HepG2 (cell line): Measurements from ENCODE around the gene ARMC8. TPM values are rescaled to one million over a fixed set of nuclear protein-coding genes. Genes with fewer than 3 reads are reported as not detected.
"Not testable (repeated sequence)": the region's sequence is repeated elsewhere in the genome, so short reads cannot be mapped to it uniquely, and the experiment has no call there.

Experiments
- ATAC-seq: fragments of 200-7000 bp; cut with Tn5 transposase; 3 replicates; pipeline ENCODE4 v1.9.1; 2020; ENCODE audit warnings: mild to moderate bottlenecking, moderate library complexity
- BruUV-seq: library from RNA; stranded (reverse); fragments of 400-500 nt; replicated peaks from 2 replicates; lab custom pipeline; 2021; lab: Mats Ljungman, UMichigan
- CTCF ChIA-PET: fragments of 300-600 bp; formaldehyde crosslinking; extraction: SDS; loops from one replicate; lab custom pipeline; 2021; ENCODE audit warnings: low total read pairs, inconsistent platforms, low intra/inter-chr PET ratio; lab: Yijun Ruan, JAX
- POLR2A ChIA-PET: fragments of 350-600 bp; sonication (Branson Sonifier 250); formaldehyde crosslinking; loops from one replicate; lab custom pipeline; 2020; ENCODE audit warnings: antibody characterized with exemption, inconsistent platforms; lab: Yijun Ruan, JAX
- DNase-seq: peaks from one replicate; pipeline ENCODE4 v3.0.0-alpha.2; 2015; ENCODE audit warnings: low spot score
- FAIRE-seq: peaks from 3 replicates; lab custom pipeline; 2011; peaks lifted over from hg19 to GRCh38; lab: Jason Lieb, UNC
- H2AFZ ChIP-seq: one replicate; pipeline ENCODE4 v1.6.1; 2011; ENCODE audit warnings: low read length, inconsistent platforms
- H3K27ac ChIP-seq: fragments of 300-600 bp; 3 replicates; pipeline ENCODE4 v1.8.0; 2011; ENCODE audit warnings: mixed run types, mild to moderate bottlenecking, mixed read lengths, low read length, inconsistent platforms; ENCODE audit not compliant: insufficient read depth; ENCODE audit errors: extremely low read length
- H3K27me3 ChIP-seq, 2 experiments: fragments of 200-600 bp in 1 of 2; 2 replicates in 1 of 2; 3 replicates in 1 of 2; pipeline versions ENCODE4 v1.6.0 to v1.8.0; 2011; ENCODE audit warnings: low read length in 2 of 2, mild to moderate bottlenecking in 2 of 2, moderate library complexity in 2 of 2, inconsistent platforms in 1 of 2; ENCODE audit not compliant: insufficient read depth in 2 of 2, control insufficient read depth in 1 of 2
- H3K36me3 ChIP-seq, 2 experiments: fragments of 200-600 bp in 1 of 2; replicated peaks in 1 of 2; 2 replicates in 1 of 2; 3 replicates in 1 of 2; pipeline versions ENCODE4 v1.5.1 to v1.8.0; 2011; ENCODE audit warnings: low read length in 2 of 2, inconsistent platforms in 1 of 2; ENCODE audit not compliant: insufficient read depth in 2 of 2, control insufficient read depth in 1 of 2
- H3K4me1 ChIP-seq: 2 replicates; pipeline ENCODE4 v1.5.1; 2012; ENCODE audit warnings: low read length, inconsistent platforms; ENCODE audit not compliant: insufficient read depth
- H3K4me2 ChIP-seq: 2 replicates; pipeline ENCODE4 v1.6.0; 2011; ENCODE audit warnings: low read depth, low read length, inconsistent platforms
- H3K4me3 ChIP-seq, 3 experiments: fragments of 200-600 bp in 1 of 3; sonication (generic), shearing (Covaris generic) in 1 of 3; replicated peaks in 1 of 3; 2 replicates each; pipeline ENCODE4 v1.5.1; 2011 to 2016; ENCODE audit warnings: low read length in 3 of 3, inconsistent platforms in 2 of 3, low read depth in 2 of 3, mild to moderate bottlenecking in 2 of 3, control low read depth in 1 of 3, mixed read lengths in 1 of 3; ENCODE audit not compliant: insufficient read depth in 1 of 3
- H3K79me2 ChIP-seq: one replicate; pipeline ENCODE4 v1.6.1; 2011; ENCODE audit warnings: low read length, inconsistent platforms; ENCODE audit not compliant: insufficient read depth
- H3K9ac ChIP-seq: 2 replicates; pipeline ENCODE4 v1.6.0; 2011; ENCODE audit warnings: mild to moderate bottlenecking, low read depth, low read length, inconsistent platforms; ENCODE audit not compliant: insufficient read depth
- H3K9me3 ChIP-seq: 2 replicates; pipeline ENCODE4 v1.5.1; 2012; ENCODE audit warnings: mild to moderate bottlenecking, low read length
- H4K20me1 ChIP-seq: 2 replicates; pipeline ENCODE4 v1.6.0; 2011; ENCODE audit warnings: inconsistent platforms, mild to moderate bottlenecking, low read length, moderate library complexity; ENCODE audit not compliant: insufficient read depth
- AGO2 ChIP-seq: fragments of 200-400 bp; formaldehyde crosslinking; optimal IDR thresholded peaks from 2 replicates; pipeline ENCODE3; 2017; ENCODE audit warnings: mild to moderate bottlenecking, low read depth, low read length, moderate library complexity
- ATF2 ChIP-seq: sonication (generic); formaldehyde crosslinking; IDR thresholded peaks from 2 replicates; pipeline ENCODE4 v1.4.0; 2020; ENCODE audit warnings: missing genetic modification reagents
- MAFG ChIP-seq: sonication (generic); formaldehyde crosslinking; IDR thresholded peaks from 2 replicates; pipeline ENCODE4 v1.5.1; 2020; ENCODE audit warnings: mild to moderate bottlenecking, missing genetic modification reagents
- RERE ChIP-seq: IDR thresholded peaks from 2 replicates; pipeline ENCODE4 v1.6.1; 2016; ENCODE audit warnings: low read depth, missing genetic modification reagents, missing compliant biosample characterization
- ZBED4 ChIP-seq: sonication (generic); formaldehyde crosslinking; IDR thresholded peaks from 2 replicates; pipeline ENCODE4 v1.4.0; 2020; ENCODE audit warnings: missing genetic modification reagents, borderline replicate concordance
- WGBS: methylation state at CpG from one replicate; pipeline ENCODE4 v1.1.6; 2017; ENCODE audit warnings: low lambda C conversion rate; 5-methylcytosine and 5-hydroxymethylcytosine counted together
- in situ Hi-C: cut with HindIII; loops from 2 replicates; pipeline ENCODE4 v1.10.0; 2017; ENCODE audit warnings: low pct_unique_long_range_greater_than_20kb; ENCODE audit not compliant: extremely low pct_ligation_motif_present
- intact Hi-C: fragments of 100-400 bp; cut with micrococcal nuclease; formaldehyde crosslinking; loops from one replicate; pipeline ENCODE4 v1.10.0; 2022; ENCODE audit not compliant: unreplicated experiment
- polyA plus RNA-seq, 8 experiments: library from polyadenylated mRNA; depleted of rRNA in 3 of 8; stranded (reverse) in 7 of 8; unstranded in 1 of 8; fragments of >200 nt; fragmentation: Illumina TruSeq in 4 of 8; extraction: Trizol in 4 of 8; gene quantifications; 2 replicates each; pipeline versions ENCODE4 v1.2.1 to v1.2.3, GENCODE V29; 2011 to 2016; ENCODE audit warnings: low read depth in 4 of 8, missing spikeins in 1 of 8, mixed read lengths in 1 of 8; ENCODE audit not compliant: insufficient read depth in 1 of 8
- total RNA-seq, 5 experiments: library from RNA; depleted of rRNA; stranded (reverse); fragments of >200 nt; fragmentation: Illumina TruSeq; extraction: Trizol; gene quantifications; 2 replicates each; pipeline ENCODE4 v1.2.3, GENCODE V29; 2016; ENCODE audit warnings: low read depth in 1 of 5

ARMC8 gene
- total and polyA plus RNA-seq, 2 of the 13 experiments (the other 11 are each of a cell fraction or from before 2014, with no cell fraction given), result 38.9 to 55.3 TPM

GRCh38 chr3:138142181-138142580 is 44.9 kb upstream of the ARMC8 start:
- 63% methylated on average over 3 of the region's 3 CpGs for WGBS
- CTCF ChIA-PET, intact Hi-C loops, DNase-seq, FAIRE-seq, H4K20me1 ChIP-seq, H3K27me3 ChIP-seq, H3K79me2 ChIP-seq, H3K4me2 ChIP-seq, in situ Hi-C loops, POLR2A ChIA-PET, ATAC-seq, BruUV-seq, H3K9ac ChIP-seq, H3K4me3 ChIP-seq, H3K27ac ChIP-seq, H3K36me3 ChIP-seq, H3K4me1 ChIP-seq, H3K9me3 ChIP-seq, H2AFZ ChIP-seq: not testable (repeated sequence)

- in situ Hi-C loops, result no loop called here
- POLR2A ChIA-PET, result no interaction called here
These were observed 38.6 kb upstream of the ARMC8 start for GRCh38 chr3:138148503-138148902.

More at GRCh38 chr3:138148503-138148902, 38.6 kb upstream of the ARMC8 start:
- 25% methylated on average over 4 of the region's 4 CpGs for WGBS
- no TSS peak for BruUV-seq
- no peak for FAIRE-seq
- CTCF ChIA-PET, result no interaction called here
- H3K4me1 ChIP-seq, result no peaks in the 10 kb centered on the region
- H3K79me2 ChIP-seq, result no peaks in the 10 kb centered on the region
- no peak for TF ChIP-seq ATF2 (CRISPR knock-in tag)
- TF ChIP-seq AGO2, result no peak
- no peak for TF ChIP-seq MAFG (CRISPR knock-in tag)
- TF ChIP-seq ZBED4 (CRISPR knock-in tag), result no peak
- no peak for TF ChIP-seq RERE
- TF ChIP-seq, all 625 proteins: peak for 0
- Histone ChIP-seq H3K4me3 (no peak overlapping the region), H3K9ac (no peak overlapping the region), H2AFZ (no peak overlapping the region), H3K9me3 (no peaks in the 10 kb centered on the region), H3K36me3 (no peaks in the 10 kb centered on the region), H3K27ac (no peak overlapping the region), H3K27me3 (no peaks in the 10 kb centered on the region), H4K20me1 (no peaks in the 10 kb centered on the region), H3K4me2 (no peak overlapping the region)
- DNase-seq (no peak), ATAC-seq (no peak)
- intact Hi-C loops, result no loop called here
